Stimulated activated CD4-positive, alpha-beta T cell treated with anti-CD3 and anti-CD28 coated beads, Interleukin-4, amount 100 ng/mL, for 48 hours (primary cell): ENCODE data around the gene CCDC85C.
"Not testable (repeated sequence)": the region's sequence is repeated elsewhere in the genome, so short reads cannot be mapped to it uniquely, and the experiment has no call there.

Experiments used
- DNase-seq, 2 donors: peaks; one replicate each; pipeline ENCODE4 v3.0.0-alpha.2; 2020; ENCODE audit warnings: low read depth in 2 of 2

The CCDC85C gene

GRCh38 chr14:99603471-99604277 lies at the start of gene CCDC85C:
CCDC85C (minus strand) TSS chr14:99604207; CDS start chr14:99603959, 248 bp downstream.
- peak; percentile 23 to 31 for DNase-seq

DNA sequence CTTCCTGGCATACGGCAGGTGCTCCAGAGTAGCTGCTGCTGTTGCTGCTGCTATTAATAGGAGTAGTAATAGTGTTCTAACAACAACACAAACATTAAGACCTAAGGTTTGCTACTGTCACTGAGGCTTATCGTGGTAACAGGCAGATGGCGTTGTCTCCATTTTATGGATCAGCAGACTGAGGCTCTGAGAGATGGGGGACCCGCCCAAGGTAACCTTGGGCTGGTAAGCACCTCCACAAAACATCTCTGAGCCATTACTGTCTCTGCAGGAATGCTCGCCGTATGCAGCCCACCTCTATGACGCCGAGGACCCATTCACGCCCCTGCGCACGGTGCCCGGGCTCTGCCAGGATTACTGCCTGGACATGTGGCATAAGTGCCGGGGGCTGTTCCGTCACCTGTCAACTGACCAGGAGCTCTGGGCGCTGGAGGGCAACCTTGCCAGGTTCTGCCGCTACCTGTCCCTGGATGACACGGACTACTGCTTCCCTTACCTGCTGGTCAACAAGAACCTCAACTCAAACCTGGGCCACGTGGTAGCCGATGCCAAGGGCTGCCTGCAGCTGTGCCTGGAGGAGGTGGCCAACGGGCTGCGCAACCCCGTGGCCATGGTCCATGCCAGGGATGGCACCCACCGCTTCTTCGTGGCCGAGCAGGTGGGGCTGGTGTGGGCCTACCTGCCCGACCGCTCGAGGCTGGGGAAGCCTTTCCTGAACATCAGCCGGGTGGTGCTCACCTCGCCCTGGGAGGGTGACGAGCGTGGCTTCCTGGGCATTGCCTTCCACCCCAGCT lies 48.1 kb upstream of the CCDC85C start:
- DNase-seq = no peak

DNA sequence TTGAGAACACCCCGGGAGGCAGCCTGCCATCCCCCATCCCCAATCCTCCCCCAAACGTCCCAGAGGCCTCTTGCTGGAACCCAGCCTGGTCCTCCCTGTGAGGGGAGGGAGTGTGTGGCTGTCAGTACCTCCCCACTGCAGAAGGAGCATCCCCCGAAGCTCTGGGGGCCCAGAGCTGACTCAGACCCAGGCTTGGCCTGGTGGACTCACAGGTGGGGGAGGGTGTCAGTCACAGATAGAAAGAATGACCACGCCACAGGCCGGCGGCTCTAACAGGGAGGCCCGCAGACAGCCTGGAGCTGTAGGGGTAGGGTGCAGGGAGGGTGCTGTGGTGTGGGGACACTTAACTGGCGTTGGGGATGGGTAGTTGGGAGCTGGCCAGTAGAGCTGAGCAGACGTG lies 46.2 kb upstream of the CCDC85C start:
- no peak for DNase-seq

DNA sequence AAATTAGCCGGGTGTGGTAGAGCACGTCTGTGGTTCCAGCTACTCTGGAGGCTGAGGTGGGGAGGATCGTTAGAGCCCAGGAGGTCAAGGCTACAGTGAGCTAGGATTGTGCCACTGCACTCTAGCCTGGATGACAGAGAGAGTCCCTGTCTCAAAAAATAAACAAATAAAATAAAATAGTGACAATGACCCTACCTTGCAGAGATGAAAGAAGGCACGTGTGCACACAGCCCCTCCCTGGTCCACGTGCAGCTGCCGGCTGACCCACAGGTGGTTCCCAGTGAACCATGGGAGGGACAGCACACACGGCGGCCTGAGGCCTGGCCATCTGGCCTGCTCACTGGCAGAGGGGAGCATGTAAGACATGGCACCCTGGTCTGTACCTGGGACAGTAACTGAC lies 45.6 kb upstream of the CCDC85C start:
- no peak for DNase-seq

GRCh38 chr14:99649219-99649618 lies 45.2 kb upstream of the CCDC85C start:
- no peak for DNase-seq

DNA sequence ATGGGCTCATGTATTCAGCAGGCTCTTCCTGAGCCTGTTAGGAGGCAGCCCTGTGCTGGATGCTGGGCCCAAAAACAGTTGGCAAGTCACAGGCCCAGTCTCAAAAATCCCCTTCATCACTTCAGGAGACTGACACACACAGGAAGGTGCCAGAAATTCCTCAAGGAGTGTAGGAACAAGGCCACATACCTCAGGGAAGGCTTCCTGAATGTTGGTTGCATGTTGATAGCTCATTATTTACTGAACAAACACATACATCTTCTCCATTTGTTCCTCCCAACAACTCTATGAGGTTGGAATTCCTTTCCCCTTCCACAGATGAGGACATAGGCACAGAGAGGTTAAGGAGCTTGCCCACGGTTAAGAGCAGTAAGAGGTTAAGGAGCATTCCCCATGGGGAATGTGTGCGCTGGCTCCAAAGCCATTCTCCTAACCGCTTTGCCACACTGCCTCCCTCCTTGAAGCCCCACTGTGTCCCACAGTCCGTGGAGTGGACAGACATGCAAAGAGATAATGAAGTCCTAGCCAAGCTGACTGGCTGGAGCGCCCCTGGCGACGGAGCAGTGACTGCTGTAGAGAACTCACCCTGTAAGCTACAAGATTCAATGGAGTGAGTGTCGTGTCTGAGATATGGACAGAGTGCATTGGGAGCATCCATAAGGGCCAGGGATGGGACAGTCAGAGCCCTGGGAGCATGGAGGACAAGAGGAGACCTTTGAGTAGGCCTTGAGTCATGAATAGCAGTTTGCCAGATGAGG lies 44.2 kb upstream of the CCDC85C start:
- no peak for DNase-seq

DNA sequence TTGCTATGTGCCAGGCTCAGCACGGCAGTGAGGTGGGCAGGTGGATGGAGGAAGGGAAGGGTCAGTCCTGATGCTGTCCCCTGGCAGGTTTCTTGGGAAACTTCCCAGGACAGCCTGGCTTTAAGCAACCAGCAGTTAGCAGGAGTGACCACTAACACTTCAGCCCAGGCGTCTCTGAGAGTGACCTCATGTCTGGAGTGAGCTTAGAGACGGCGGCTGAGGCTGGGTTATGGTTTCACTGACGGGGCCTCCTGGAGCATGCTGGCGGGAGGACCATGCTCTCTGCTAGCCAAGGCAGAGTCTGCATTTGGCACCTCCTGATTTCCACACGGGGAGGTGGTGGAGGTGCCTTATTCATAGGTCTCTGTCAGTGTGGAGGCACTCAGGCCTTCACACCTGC lies 43.4 kb upstream of the CCDC85C start:
- no peak for DNase-seq

GRCh38 chr14:99645545-99646505 lies 41.8 kb upstream of the CCDC85C start:
- no peak for DNase-seq

DNA sequence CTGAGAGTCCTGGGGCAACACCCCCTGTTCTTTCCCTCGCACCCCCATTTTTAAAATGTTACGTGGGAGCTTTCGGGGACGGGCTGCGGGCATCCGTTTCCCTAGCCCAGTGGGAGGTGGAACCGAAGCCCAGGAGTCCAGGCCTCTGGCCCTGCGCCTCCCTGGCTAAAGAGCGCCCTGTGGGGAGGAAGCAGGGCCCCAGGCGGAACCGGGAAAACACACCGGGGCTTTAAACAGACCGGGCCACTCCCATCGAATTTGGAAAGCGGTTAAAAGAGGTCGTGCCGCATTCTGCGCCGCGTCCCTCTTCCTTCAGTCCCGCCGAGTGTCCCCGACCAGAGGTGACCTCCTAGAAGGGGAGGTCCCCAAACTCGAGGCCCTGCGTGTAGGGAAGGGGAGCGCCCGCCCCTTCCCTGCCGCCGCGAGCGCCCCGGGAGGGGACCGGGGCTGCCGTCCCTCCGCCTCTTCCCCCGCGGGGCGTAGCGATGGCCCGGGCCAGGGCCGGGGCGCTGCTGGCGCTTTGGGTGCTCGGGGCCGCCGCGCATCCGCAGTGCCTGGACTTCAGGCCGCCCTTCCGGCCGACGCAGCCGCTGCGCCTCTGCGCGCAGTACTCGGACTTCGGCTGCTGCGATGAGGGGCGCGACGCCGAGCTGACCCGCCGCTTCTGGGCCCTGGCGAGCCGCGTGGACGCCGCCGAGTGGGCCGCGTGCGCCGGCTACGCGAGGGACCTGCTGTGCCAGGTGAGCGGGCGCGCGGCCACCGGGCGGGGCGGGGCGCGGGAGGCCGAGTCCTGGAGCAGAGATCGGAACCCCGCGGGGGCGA lies 40.9 kb upstream of the CCDC85C start, which contains the start of gene HHIPL1:
Gene HHIPL1, plus strand, starts transcription at position 407 of the 822 bp plus-strand sequence. Its CDS starts 79 bp downstream, at position 486.
- DNase-seq = no peak

- no peak for DNase-seq
Observed at GRCh38 chr14:99644035-99644587, 40.1 kb upstream of the CCDC85C start.

DNA sequence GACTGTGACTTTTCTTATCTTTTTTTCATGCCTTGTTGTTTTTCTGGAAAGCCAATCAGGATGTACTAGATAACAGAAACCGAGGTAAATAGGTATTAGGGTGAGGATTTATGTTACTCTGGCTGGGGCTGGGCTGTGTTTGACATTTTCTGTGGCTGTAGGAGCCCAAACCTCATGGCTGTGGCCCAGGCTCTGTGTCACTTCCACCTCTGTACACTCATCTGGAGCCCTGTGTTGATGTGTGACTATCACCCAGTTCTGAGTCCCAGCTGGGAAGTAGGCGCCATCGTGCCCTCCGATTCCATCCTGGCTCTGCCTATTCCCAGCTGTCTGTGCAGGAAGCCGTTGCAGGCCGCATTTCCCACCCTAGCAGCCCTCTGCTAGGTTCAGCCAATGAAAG lies 39.3 kb upstream of the CCDC85C start:
- DNase-seq = no peak

GRCh38 chr14:99642771-99643170 lies 38.8 kb upstream of the CCDC85C start:
- DNase-seq = not testable (repeated sequence)

DNA sequence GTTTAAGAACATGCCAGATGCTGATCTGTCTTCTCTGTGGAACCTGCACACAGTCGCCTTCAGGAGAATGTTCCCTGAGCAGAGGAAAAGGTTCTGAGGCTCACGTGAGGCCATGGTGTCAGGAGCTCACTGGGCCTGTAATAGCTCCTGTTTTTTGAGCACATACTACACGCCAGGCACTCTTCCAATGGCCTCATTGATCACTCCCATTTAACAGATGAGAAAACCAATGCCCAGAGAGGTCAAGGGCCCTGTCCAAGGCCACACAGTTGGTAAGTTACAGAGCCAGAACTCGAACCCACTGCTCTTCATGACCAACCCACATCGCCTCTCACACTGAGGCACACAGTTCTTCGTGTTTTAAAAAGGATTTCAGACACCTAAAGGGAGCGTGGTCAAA lies 33.6 kb upstream of the CCDC85C start:
- DNase-seq = no peak

GRCh38 chr14:99636487-99636886 lies 32.5 kb upstream of the CCDC85C start:
- DNase-seq = no peak

GRCh38 chr14:99635116-99635515 lies 31.1 kb upstream of the CCDC85C start:
- no peak for DNase-seq

- no peak for DNase-seq
Observed at GRCh38 chr14:99634443-99634842, 30.4 kb upstream of the CCDC85C start.

DNA sequence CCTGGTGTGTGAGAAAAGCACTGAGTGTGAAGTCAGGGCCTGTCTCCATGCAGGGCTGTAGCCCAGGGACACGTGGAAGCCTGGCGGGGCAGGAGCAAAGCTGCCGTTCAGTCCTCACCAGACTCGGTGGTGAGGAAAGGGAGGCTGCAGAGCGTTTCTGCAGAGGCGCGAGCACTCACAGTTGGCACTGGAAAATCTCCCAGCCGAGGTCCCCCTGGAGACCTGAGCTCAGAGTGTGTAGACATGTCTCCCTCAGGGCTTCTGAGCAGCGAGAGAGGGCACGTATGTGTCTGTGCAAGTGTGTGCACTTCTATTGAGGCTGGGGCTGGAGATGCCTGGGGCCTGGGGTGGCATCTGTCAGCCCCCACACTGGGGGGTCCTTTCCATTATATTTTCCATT lies 29.9 kb upstream of the CCDC85C start:
- no peak for DNase-seq

- DNase-seq = no peak
Observed at GRCh38 chr14:99633141-99633540, 29.1 kb upstream of the CCDC85C start.

GRCh38 chr14:99632410-99633035 lies 28.5 kb upstream of the CCDC85C start:
- DNase-seq = no peak
